ENCODE results near the gene KRTAP20-2.

- TF ChIP-seq CTCF (IDR thresholded peaks at IDR 0.05; ENCODE audit: low read depth, low read length, missing input control) (no peak), FOXA1 (IDR thresholded peaks at IDR 0.05) (no peak), REST (IDR thresholded peaks at IDR 0.05) (no peak), MAX (IDR thresholded peaks at IDR 0.05) (no peak), RAD21 (IDR thresholded peaks at IDR 0.05) (no peak), JUND (IDR thresholded peaks at IDR 0.05) (no peak), YY1 (IDR thresholded peaks at IDR 0.05) (no peak), GABPA (IDR thresholded peaks at IDR 0.05 in 1 of 2, conservative IDR thresholded peaks at IDR 0.05 in 1 of 2) (no peak), TAF1 (conservative IDR thresholded peaks at IDR 0.05) (no peak), EGR1 (IDR thresholded peaks at IDR 0.05; ENCODE audit: low read depth in 2 of 2) (no peak), SP1 (IDR thresholded peaks at IDR 0.05) (no peak), HNF4A (conservative IDR thresholded peaks at IDR 0.05) (no peak)
These were observed 19.8 kb upstream of the KRTAP20-2 start for GRCh38 chr21:30615199-30615598.
